ENCODE results near the gene GNAQ. TPM values are rescaled to one million over a fixed set of nuclear protein-coding genes. Genes with fewer than 3 reads are reported as not detected.
"Not testable (repeated sequence)": the region's sequence is repeated elsewhere in the genome, so short reads cannot be mapped to it uniquely, and the experiment has no call there.

Gene GNAQ
- total RNA-seq, 1 experiment from 2014 or later, result 34.1 TPM

DNA sequence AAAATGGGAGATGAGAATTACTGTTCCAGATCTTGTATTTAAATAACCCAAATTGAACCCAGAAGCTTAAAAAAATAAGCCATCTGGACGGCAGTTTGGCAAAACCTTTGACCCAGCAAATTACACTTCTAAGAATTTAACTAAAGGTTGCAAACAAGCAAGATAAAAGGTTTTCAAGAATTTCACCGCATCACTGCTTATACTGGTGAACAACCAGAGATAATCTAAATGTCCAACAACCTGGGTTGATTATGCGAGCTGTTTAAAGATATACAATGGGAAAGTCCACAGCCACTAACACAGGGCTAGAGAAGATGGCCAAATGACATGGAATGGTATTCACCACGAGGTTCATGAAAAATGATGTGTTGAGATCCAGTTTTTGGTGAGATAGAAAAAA, 149.3 kb downstream of the GNAQ start:
- no peaks in the 10 kb centered on the region for H3K36me3 Mint-ChIP-seq (ENCODE audit: insufficient read depth, unreplicated experiment)
- no peak overlapping the region for H3K27ac Mint-ChIP-seq (ENCODE audit: unreplicated experiment)
- no peaks in the 10 kb centered on the region for H3K9me3 Mint-ChIP-seq (ENCODE audit: low read depth, unreplicated experiment)
- peaks cover 28% of the 10 kb centered on the region for H3K4me1 Mint-ChIP-seq (ENCODE audit: low read depth, unreplicated experiment)
- CTCF ChIA-PET, result no interaction called here
- intact Hi-C loops (cut with micrococcal nuclease; ENCODE audit: unreplicated experiment), result no loop called here
- BruUV-seq (replicated peaks), result no TSS peak
- no peak overlapping the region for H3K4me3 Mint-ChIP-seq (ENCODE audit: low read depth, unreplicated experiment)
- no peaks in the 10 kb centered on the region for H3K27me3 Mint-ChIP-seq (ENCODE audit: unreplicated experiment)
- TF ChIP-seq, protein P1, sequence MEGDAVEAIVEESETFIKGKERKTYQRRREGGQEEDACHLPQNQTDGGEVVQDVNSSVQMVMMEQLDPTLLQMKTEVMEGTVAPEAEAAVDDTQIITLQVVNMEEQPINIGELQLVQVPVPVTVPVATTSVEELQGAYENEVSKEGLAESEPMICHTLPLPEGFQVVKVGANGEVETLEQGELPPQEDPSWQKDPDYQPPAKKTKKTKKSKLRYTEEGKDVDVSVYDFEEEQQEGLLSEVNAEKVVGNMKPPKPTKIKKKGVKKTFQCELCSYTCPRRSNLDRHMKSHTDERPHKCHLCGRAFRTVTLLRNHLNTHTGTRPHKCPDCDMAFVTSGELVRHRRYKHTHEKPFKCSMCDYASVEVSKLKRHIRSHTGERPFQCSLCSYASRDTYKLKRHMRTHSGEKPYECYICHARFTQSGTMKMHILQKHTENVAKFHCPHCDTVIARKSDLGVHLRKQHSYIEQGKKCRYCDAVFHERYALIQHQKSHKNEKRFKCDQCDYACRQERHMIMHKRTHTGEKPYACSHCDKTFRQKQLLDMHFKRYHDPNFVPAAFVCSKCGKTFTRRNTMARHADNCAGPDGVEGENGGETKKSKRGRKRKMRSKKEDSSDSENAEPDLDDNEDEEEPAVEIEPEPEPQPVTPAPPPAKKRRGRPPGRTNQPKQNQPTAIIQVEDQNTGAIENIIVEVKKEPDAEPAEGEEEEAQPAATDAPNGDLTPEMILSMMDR (IDR thresholded peaks at IDR 0.05; ENCODE audit: unreplicated experiment), result no peak
- DNase-seq, result no peak

DNA sequence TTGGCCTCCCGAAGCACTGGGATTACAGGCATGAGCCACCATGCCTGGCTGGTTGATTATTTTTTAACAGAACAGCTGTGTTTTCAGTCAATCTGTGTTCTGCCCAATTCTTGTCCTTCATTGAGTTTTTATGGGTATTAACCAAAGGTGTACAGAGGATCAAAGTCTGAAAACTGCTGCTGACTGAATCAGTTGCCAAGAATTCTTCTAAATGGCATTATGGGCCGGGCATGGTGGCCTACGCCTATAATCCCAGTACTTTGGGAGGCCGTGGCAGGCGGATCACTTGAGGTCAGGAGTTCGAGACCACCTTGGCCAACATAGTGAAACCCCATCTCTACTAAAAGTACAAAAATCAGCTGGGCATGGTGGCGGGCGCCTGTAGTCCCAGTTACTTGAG, 150.0 kb downstream of the GNAQ start:
- CTCF ChIA-PET; H3K27ac Mint-ChIP-seq (ENCODE audit: unreplicated experiment); H3K4me3 Mint-ChIP-seq (ENCODE audit: low read depth, unreplicated experiment); H3K36me3 Mint-ChIP-seq (ENCODE audit: insufficient read depth, unreplicated experiment); BruUV-seq (replicated peaks); intact Hi-C loops (cut with micrococcal nuclease; ENCODE audit: unreplicated experiment); H3K9me3 Mint-ChIP-seq (ENCODE audit: low read depth, unreplicated experiment); DNase-seq; H3K27me3 Mint-ChIP-seq (ENCODE audit: unreplicated experiment): not testable (repeated sequence)
- peaks cover 28% of the 10 kb centered on the region for H3K4me1 Mint-ChIP-seq (ENCODE audit: low read depth, unreplicated experiment)

DNA sequence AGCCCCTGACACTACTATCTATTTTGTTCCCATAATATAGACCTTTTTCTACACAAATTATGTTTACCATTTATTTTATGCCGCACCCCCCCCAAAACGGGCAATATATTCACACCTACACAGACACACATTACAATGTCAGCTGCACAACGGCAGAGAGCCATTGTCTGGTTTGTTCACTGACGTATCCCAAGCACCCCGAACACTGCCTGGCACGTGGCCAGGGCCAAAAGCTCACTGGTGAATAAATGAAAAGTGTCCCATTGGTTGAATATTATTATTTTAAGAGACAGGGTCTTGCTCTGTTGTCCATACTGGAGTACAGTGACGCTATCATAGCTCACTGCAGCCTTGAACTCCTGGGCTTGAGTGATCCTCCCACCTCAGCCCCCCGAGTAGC, 150.5 kb downstream of the GNAQ start:
- Mint-ChIP-seq H3K36me3 (ENCODE audit: insufficient read depth, unreplicated experiment) (no peaks in the 10 kb centered on the region), H3K9me3 (ENCODE audit: low read depth, unreplicated experiment) (no peaks in the 10 kb centered on the region), H3K4me1 (ENCODE audit: low read depth, unreplicated experiment) (peaks cover 28% of the 10 kb centered on the region), H3K4me3 (ENCODE audit: low read depth, unreplicated experiment) (no peak overlapping the region), H3K27me3 (ENCODE audit: unreplicated experiment) (no peaks in the 10 kb centered on the region), H3K27ac (ENCODE audit: unreplicated experiment) (no peak overlapping the region)
- TF ChIP-seq, protein P1 (IDR thresholded peaks at IDR 0.05; ENCODE audit: unreplicated experiment), result no peak
- DNase-seq, result no peak
- BruUV-seq (replicated peaks), result no TSS peak
- CTCF ChIA-PET, result no interaction called here
- intact Hi-C loops (cut with micrococcal nuclease; ENCODE audit: unreplicated experiment), result no loop called here

DNA sequence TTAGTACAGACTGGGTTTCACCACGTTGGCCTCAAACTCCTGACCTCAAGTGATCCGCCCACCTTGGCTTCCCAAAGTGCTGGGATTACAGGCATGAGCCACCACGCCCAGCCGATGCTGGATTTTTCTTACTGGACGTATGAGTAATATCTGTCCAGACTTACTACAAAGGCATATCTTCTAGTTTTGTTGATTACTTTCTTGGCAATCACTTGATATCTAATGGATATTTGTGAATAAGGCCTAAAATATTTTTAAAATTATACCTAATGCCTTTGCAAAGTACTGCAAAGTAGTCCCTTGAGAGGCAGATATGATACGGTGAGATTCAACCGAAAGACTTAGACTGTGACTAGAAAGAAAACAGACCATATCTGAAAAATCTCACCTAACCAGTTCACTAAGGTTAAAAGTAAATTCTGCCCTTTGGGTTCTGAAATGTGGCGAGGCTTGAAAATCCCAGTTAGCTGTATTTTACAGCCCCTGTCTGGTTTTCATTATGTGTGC, 152.1 kb downstream of the GNAQ start:
- CTCF ChIA-PET, result interaction anchor here (0.6 to 1.7 kb wide), 3 partner anchors 14 to 86 kb away, joined by 3 to 4 read pairs (median 4); no protein-coding TSS in a partner anchor
- Mint-ChIP-seq H3K27ac (ENCODE audit: unreplicated experiment) (peak overlapping the region; percentile 50), H3K27me3 (ENCODE audit: unreplicated experiment) (no peaks in the 10 kb centered on the region), H3K4me3 (ENCODE audit: low read depth, unreplicated experiment) (no peak overlapping the region), H3K9me3 (ENCODE audit: low read depth, unreplicated experiment) (no peaks in the 10 kb centered on the region), H3K4me1 (ENCODE audit: low read depth, unreplicated experiment) (peaks cover 23% of the 10 kb centered on the region), H3K36me3 (ENCODE audit: insufficient read depth, unreplicated experiment) (no peaks in the 10 kb centered on the region)
- TF ChIP-seq, protein P1 (IDR thresholded peaks at IDR 0.05; ENCODE audit: unreplicated experiment), result no peak
- intact Hi-C loops (cut with micrococcal nuclease; ENCODE audit: unreplicated experiment), result no loop called here
- DNase-seq, result peak; percentile 39
- BruUV-seq (replicated peaks), result no TSS peak

DNA sequence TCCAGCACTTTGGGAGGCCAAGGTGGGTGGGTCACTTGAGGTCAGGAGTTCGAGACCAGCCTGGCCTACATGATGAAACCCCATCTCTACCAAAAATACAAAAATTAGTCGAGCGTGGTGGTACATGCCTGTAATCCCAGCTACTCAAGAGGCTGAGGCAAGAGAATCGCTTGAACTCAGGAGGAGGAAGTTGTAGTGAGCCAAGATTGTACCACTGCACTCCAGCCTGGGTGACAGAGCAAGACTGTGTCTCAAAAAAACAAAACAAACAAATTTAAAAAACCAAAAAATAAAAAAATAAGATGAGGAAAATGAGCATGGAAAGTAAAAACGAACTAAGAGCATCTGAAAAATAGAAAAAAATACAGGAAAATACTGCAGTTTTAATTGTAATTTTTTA, 152.8 kb downstream of the GNAQ start:
- H3K27ac Mint-ChIP-seq (ENCODE audit: unreplicated experiment), result peak overlapping the region; percentile 50
- intact Hi-C loops (cut with micrococcal nuclease; ENCODE audit: unreplicated experiment); DNase-seq; H3K27me3 Mint-ChIP-seq (ENCODE audit: unreplicated experiment); H3K4me3 Mint-ChIP-seq (ENCODE audit: low read depth, unreplicated experiment); BruUV-seq (replicated peaks); H3K9me3 Mint-ChIP-seq (ENCODE audit: low read depth, unreplicated experiment); H3K36me3 Mint-ChIP-seq (ENCODE audit: insufficient read depth, unreplicated experiment): not testable (repeated sequence)
- CTCF ChIA-PET, result interaction anchor here (0.6 to 1.7 kb wide), 2 partner anchors 21 to 87 kb away, joined by 3 to 4 read pairs; no protein-coding TSS in a partner anchor
- H3K4me1 Mint-ChIP-seq (ENCODE audit: low read depth, unreplicated experiment), result peaks cover 16% of the 10 kb centered on the region
